ENCODE results near the gene DOCK10. TPM values are rescaled to one million over a fixed set of nuclear protein-coding genes. Genes with fewer than 3 reads are reported as not detected.

DOCK10 gene
- total and polyA plus RNA-seq, 9 of the 15 experiments (the other 6 are each of a cell fraction or from before 2014, with no cell fraction given): 0.01 to 0.87 (median 0.18) TPM

GRCh38 chr2:224890372-224890771 lies 151.9 kb downstream of the DOCK10 start:
- H4K20me1 ChIP-seq (replicated peaks; ENCODE audit: control insufficient read depth, insufficient read depth, low read length): no peaks in the 10 kb centered on the region
- H3K36me3 ChIP-seq (ENCODE audit: control insufficient read depth, insufficient read depth, low read length): no peaks in the 10 kb centered on the region
- no peaks in the 10 kb centered on the region for H3K9me3 ChIP-seq (replicated peaks; ENCODE audit: control insufficient read depth, insufficient read depth, low read depth, low read length)
- H3K79me2 ChIP-seq (ENCODE audit: control insufficient read depth, insufficient read depth, low read length): no peaks in the 10 kb centered on the region
- in situ Hi-C loops (cut with MboI): no loop called here
- H3K27ac ChIP-seq (ENCODE audit: extremely low read depth, low read depth, low read length): no peak overlapping the region
- POLR2A ChIA-PET: no interaction called here
- H3K9ac ChIP-seq (ENCODE audit: insufficient read depth in 1 of 2, low read depth in 2 of 2, low read length in 2 of 2): no peak overlapping the region
- no TSS peak for BruUV-seq (replicated peaks)
- H3K4me3 ChIP-seq: no peak overlapping the region
- DNase-seq (ENCODE audit: extremely low read depth in 1 of 4, low spot score in 3 of 4): no peak
- CTCF ChIA-PET (ENCODE audit: low intra/inter-chr PET ratio): no interaction called here
- intact Hi-C loops (cut with micrococcal nuclease): no loop called here
- H2AFZ ChIP-seq (ENCODE audit: low read depth, low read length): no peak overlapping the region
- ATAC-seq: no peak
- no peak overlapping the region for H3K4me2 ChIP-seq (ENCODE audit: insufficient read depth, low read length)
- no peaks in the 10 kb centered on the region for H3K4me1 ChIP-seq (replicated peaks in 1 of 2; ENCODE audit: control insufficient read depth in 2 of 2, insufficient read depth in 2 of 2, low read length in 2 of 2)
- WGBS (ENCODE audit: insufficient coverage, low coverage, missing lambda C conversion rate): 0% methylated on average over 3 of the region's 3 CpGs
- no peak for FAIRE-seq
- no peaks in the 10 kb centered on the region for H3K27me3 ChIP-seq (ENCODE audit: control insufficient read depth in 2 of 2, insufficient read depth in 2 of 2, low read length in 2 of 2)
- H3K9me1 ChIP-seq (ENCODE audit: control insufficient read depth, insufficient read depth, low read length): no peaks in the 10 kb centered on the region
- TF ChIP-seq, protein P1, sequence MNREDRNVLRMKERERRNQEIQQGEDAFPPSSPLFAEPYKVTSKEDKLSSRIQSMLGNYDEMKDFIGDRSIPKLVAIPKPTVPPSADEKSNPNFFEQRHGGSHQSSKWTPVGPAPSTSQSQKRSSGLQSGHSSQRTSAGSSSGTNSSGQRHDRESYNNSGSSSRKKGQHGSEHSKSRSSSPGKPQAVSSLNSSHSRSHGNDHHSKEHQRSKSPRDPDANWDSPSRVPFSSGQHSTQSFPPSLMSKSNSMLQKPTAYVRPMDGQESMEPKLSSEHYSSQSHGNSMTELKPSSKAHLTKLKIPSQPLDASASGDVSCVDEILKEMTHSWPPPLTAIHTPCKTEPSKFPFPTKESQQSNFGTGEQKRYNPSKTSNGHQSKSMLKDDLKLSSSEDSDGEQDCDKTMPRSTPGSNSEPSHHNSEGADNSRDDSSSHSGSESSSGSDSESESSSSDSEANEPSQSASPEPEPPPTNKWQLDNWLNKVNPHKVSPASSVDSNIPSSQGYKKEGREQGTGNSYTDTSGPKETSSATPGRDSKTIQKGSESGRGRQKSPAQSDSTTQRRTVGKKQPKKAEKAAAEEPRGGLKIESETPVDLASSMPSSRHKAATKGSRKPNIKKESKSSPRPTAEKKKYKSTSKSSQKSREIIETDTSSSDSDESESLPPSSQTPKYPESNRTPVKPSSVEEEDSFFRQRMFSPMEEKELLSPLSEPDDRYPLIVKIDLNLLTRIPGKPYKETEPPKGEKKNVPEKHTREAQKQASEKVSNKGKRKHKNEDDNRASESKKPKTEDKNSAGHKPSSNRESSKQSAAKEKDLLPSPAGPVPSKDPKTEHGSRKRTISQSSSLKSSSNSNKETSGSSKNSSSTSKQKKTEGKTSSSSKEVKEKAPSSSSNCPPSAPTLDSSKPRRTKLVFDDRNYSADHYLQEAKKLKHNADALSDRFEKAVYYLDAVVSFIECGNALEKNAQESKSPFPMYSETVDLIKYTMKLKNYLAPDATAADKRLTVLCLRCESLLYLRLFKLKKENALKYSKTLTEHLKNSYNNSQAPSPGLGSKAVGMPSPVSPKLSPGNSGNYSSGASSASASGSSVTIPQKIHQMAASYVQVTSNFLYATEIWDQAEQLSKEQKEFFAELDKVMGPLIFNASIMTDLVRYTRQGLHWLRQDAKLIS (CRISPR knock-in tag; IDR thresholded peaks at IDR 0.05): no peak
- TF ChIP-seq TCF3 (CRISPR knock-in tag; IDR thresholded peaks at IDR 0.05) (no peak), POLR2G (IDR thresholded peaks at IDR 0.05; ENCODE audit: low read depth, low read length) (no peak), MTF1 (CRISPR knock-in tag; IDR thresholded peaks at IDR 0.05; ENCODE audit: borderline replicate concordance) (no peak), LARP7 (IDR thresholded peaks at IDR 0.05) (no peak), POLR3G (IDR thresholded peaks at IDR 0.05; ENCODE audit: extremely low read depth, insufficient read length, insufficient replicate concordance) (no peak), ELK3 (CRISPR knock-in tag; IDR thresholded peaks at IDR 0.05) (no peak), ARID3B (CRISPR knock-in tag; IDR thresholded peaks at IDR 0.05; ENCODE audit: borderline replicate concordance) (no peak), KLF16 (IDR thresholded peaks at IDR 0.05) (no peak), ZC3H11A (IDR thresholded peaks at IDR 0.05; ENCODE audit: low read depth, low read length) (no peak), ZSCAN32 (CRISPR knock-in tag; IDR thresholded peaks at IDR 0.05) (no peak), CHD4 (IDR thresholded peaks at IDR 0.05; ENCODE audit: insufficient read depth, insufficient replicate concordance, low read depth, low read length, poor library complexity, severe bottlenecking) (no peak), TAF9B (IDR thresholded peaks at IDR 0.05; ENCODE audit: partially characterized antibody) (no peak)
- TF ChIP-seq, protein P2, sequence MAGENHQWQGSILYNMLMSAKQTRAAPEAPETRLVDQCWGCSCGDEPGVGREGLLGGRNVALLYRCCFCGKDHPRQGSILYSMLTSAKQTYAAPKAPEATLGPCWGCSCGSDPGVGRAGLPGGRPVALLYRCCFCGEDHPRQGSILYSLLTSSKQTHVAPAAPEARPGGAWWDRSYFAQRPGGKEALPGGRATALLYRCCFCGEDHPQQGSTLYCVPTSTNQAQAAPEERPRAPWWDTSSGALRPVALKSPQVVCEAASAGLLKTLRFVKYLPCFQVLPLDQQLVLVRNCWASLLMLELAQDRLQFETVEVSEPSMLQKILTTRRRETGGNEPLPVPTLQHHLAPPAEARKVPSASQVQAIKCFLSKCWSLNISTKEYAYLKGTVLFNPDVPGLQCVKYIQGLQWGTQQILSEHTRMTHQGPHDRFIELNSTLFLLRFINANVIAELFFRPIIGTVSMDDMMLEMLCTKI (IDR thresholded peaks at IDR 0.05; ENCODE audit: partially characterized antibody): no peak

All from K562 (cell line).